Measurements from ENCODE around the gene ROCK2. TPM values are rescaled to one million over a fixed set of nuclear protein-coding genes. Genes with fewer than 3 reads are reported as not detected.

Gene ROCK2
- total and polyA plus RNA-seq, 2 of the 8 experiments (the other 6 are each of a cell fraction or from before 2014, with no cell fraction given) = 2.7 to 29.0 TPM

GRCh38 chr2:11242542-11243174 lies 101.8 kb downstream of the ROCK2 start (continued):
- TF ChIP-seq CTCF (IDR thresholded peaks at IDR 0.05; ENCODE audit: control extremely low read depth in 1 of 3, insufficient read depth in 1 of 3, low read depth in 1 of 3, low read length in 3 of 3) (no peak), RFX5 (IDR thresholded peaks at IDR 0.05; ENCODE audit: borderline replicate concordance, low read depth, low read length) (no peak), CREB1 (IDR thresholded peaks at IDR 0.05) (no peak), CHD2 (IDR thresholded peaks at IDR 0.05; ENCODE audit: low read length) (no peak)

Data from H1 (cell line).